Activated naive CD8-positive, alpha-beta T cell (primary cell): ENCODE data around the gene STAG1.
"Not testable (repeated sequence)": the region's sequence is repeated elsewhere in the genome, so short reads cannot be mapped to it uniquely, and the experiment has no call there.

Experiments
- H3K27ac Mint-ChIP-seq: one replicate; pipeline ENCODE4 v1.8.0; 2021; ENCODE audit warnings: mixed read lengths
- H3K27me3 Mint-ChIP-seq: one replicate; pipeline ENCODE4 v1.8.0; 2021; ENCODE audit warnings: mixed read lengths
- H3K36me3 Mint-ChIP-seq: one replicate; pipeline ENCODE4 v1.8.0; 2021; ENCODE audit warnings: mixed read lengths
- H3K4me1 Mint-ChIP-seq: one replicate; pipeline ENCODE4 v1.8.0; 2021; ENCODE audit warnings: low read depth, mixed read lengths
- H3K4me3 Mint-ChIP-seq: one replicate; pipeline ENCODE4 v1.8.0; 2021; ENCODE audit warnings: mild to moderate bottlenecking, mixed read lengths
- H3K9me3 Mint-ChIP-seq: one replicate; pipeline ENCODE4 v1.8.0; 2021; ENCODE audit warnings: low read depth, mixed read lengths

STAG1 gene

GRCh38 chr3:136731274-136731884 is 20.8 kb downstream of the STAG1 start:
- Mint-ChIP-seq H3K4me3 (no peak overlapping the region), H3K9me3 (no peaks in the 10 kb centered on the region), H3K4me1 (peaks cover 73% of the 10 kb centered on the region), H3K27ac (no peak overlapping the region), H3K27me3 (no peaks in the 10 kb centered on the region), H3K36me3 (no peaks in the 10 kb centered on the region)

GRCh38 chr3:136730595-136731273 is 21.4 kb downstream of the STAG1 start:
- H3K36me3 Mint-ChIP-seq = no peaks in the 10 kb centered on the region
- H3K4me3 Mint-ChIP-seq = no peak overlapping the region
- H3K27ac Mint-ChIP-seq = no peak overlapping the region

GRCh38 chr3:136728918-136729317 is 23.3 kb downstream of the STAG1 start:
- no peaks in the 10 kb centered on the region for H3K9me3 Mint-ChIP-seq
- H3K27me3 Mint-ChIP-seq = no peaks in the 10 kb centered on the region
- H3K27ac Mint-ChIP-seq = no peak overlapping the region
- H3K4me3 Mint-ChIP-seq = no peak overlapping the region
- H3K36me3 Mint-ChIP-seq = no peaks in the 10 kb centered on the region
- H3K4me1 Mint-ChIP-seq = peaks cover 70% of the 10 kb centered on the region

More at GRCh38 chr3:136730595-136731273, 21.4 kb downstream of the STAG1 start:
- Mint-ChIP-seq H3K4me1 (peaks cover 75% of the 10 kb centered on the region), H3K9me3 (no peaks in the 10 kb centered on the region), H3K27me3 (no peaks in the 10 kb centered on the region)

GRCh38 chr3:136728473-136728872 is 23.7 kb downstream of the STAG1 start:
- H3K4me3 Mint-ChIP-seq = no peak overlapping the region
- no peaks in the 10 kb centered on the region for H3K27me3 Mint-ChIP-seq
- no peaks in the 10 kb centered on the region for H3K9me3 Mint-ChIP-seq
- peaks cover 68% of the 10 kb centered on the region for H3K4me1 Mint-ChIP-seq
- no peaks in the 10 kb centered on the region for H3K36me3 Mint-ChIP-seq
- H3K27ac Mint-ChIP-seq = no peak overlapping the region

- peaks cover 46% of the 10 kb centered on the region for H3K4me1 Mint-ChIP-seq
- H3K9me3 Mint-ChIP-seq = no peaks in the 10 kb centered on the region
Observed at GRCh38 chr3:136725468-136725867, 26.7 kb downstream of the STAG1 start.

GRCh38 chr3:136722916-136723315 is 29.3 kb downstream of the STAG1 start:
- H3K36me3 Mint-ChIP-seq, H3K27ac Mint-ChIP-seq, H3K4me3 Mint-ChIP-seq, H3K9me3 Mint-ChIP-seq, H3K27me3 Mint-ChIP-seq: not testable (repeated sequence)
- H3K4me1 Mint-ChIP-seq = peaks cover 41% of the 10 kb centered on the region

More at GRCh38 chr3:136725468-136725867, 26.7 kb downstream of the STAG1 start:
- Mint-ChIP-seq H3K27ac (no peak overlapping the region), H3K4me3 (no peak overlapping the region), H3K36me3 (no peaks in the 10 kb centered on the region), H3K27me3 (no peaks in the 10 kb centered on the region)

- not testable (repeated sequence) for H3K4me3 Mint-ChIP-seq, H3K27ac Mint-ChIP-seq, H3K36me3 Mint-ChIP-seq, H3K9me3 Mint-ChIP-seq, H3K27me3 Mint-ChIP-seq
- peaks cover 41% of the 10 kb centered on the region for H3K4me1 Mint-ChIP-seq
Observed at GRCh38 chr3:136722399-136722798, 29.8 kb downstream of the STAG1 start.

- H3K4me3 Mint-ChIP-seq = no peak overlapping the region
- peaks cover 5% of the 10 kb centered on the region for H3K36me3 Mint-ChIP-seq
- peaks cover 31% of the 10 kb centered on the region for H3K4me1 Mint-ChIP-seq
- H3K9me3 Mint-ChIP-seq = no peaks in the 10 kb centered on the region
- H3K27me3 Mint-ChIP-seq = no peaks in the 10 kb centered on the region
- no peak overlapping the region for H3K27ac Mint-ChIP-seq
Observed at GRCh38 chr3:136720091-136720490, 32.1 kb downstream of the STAG1 start.

GRCh38 chr3:136716629-136717028 is 35.5 kb downstream of the STAG1 start:
- Mint-ChIP-seq H3K27ac (peak overlapping the region; percentile 28), H3K36me3 (peaks cover 5% of the 10 kb centered on the region), H3K4me1 (peaks cover 39% of the 10 kb centered on the region), H3K27me3 (no peaks in the 10 kb centered on the region), H3K4me3 (no peak overlapping the region), H3K9me3 (no peaks in the 10 kb centered on the region)

- Mint-ChIP-seq H3K4me1 (peaks cover 33% of the 10 kb centered on the region), H3K4me3 (no peak overlapping the region), H3K9me3 (no peaks in the 10 kb centered on the region), H3K27me3 (no peaks in the 10 kb centered on the region), H3K36me3 (peaks cover 5% of the 10 kb centered on the region), H3K27ac (no peak overlapping the region)
Observed at GRCh38 chr3:136714020-136714419, 38.2 kb downstream of the STAG1 start.

- no peaks in the 10 kb centered on the region for H3K9me3 Mint-ChIP-seq
- H3K27me3 Mint-ChIP-seq = no peaks in the 10 kb centered on the region
- H3K4me3 Mint-ChIP-seq = no peak overlapping the region
- peaks cover 30% of the 10 kb centered on the region for H3K4me1 Mint-ChIP-seq
- peaks cover 4% of the 10 kb centered on the region for H3K36me3 Mint-ChIP-seq
- H3K27ac Mint-ChIP-seq = no peak overlapping the region
Observed at GRCh38 chr3:136712941-136713340, 39.2 kb downstream of the STAG1 start.

- H3K27ac Mint-ChIP-seq, H3K4me3 Mint-ChIP-seq: not testable (repeated sequence)
Observed at GRCh38 chr3:136711888-136712287, 40.3 kb downstream of the STAG1 start.

GRCh38 chr3:136711277-136711676 is 40.9 kb downstream of the STAG1 start:
- no peak overlapping the region for H3K27ac Mint-ChIP-seq
- no peak overlapping the region for H3K4me3 Mint-ChIP-seq
- no peaks in the 10 kb centered on the region for H3K27me3 Mint-ChIP-seq
- H3K4me1 Mint-ChIP-seq = peaks cover 24% of the 10 kb centered on the region
- H3K36me3 Mint-ChIP-seq = peaks cover 11% of the 10 kb centered on the region
- no peaks in the 10 kb centered on the region for H3K9me3 Mint-ChIP-seq

More at GRCh38 chr3:136711888-136712287, 40.3 kb downstream of the STAG1 start:
- H3K4me1 Mint-ChIP-seq = peaks cover 26% of the 10 kb centered on the region
- not testable (repeated sequence) for H3K9me3 Mint-ChIP-seq, H3K27me3 Mint-ChIP-seq, H3K36me3 Mint-ChIP-seq

- H3K9me3 Mint-ChIP-seq, H3K27ac Mint-ChIP-seq: not testable (repeated sequence)
Observed at GRCh38 chr3:136709775-136710174, 42.4 kb downstream of the STAG1 start.

GRCh38 chr3:136708333-136708985 is 43.7 kb downstream of the STAG1 start:
- peaks cover 33% of the 10 kb centered on the region for H3K4me1 Mint-ChIP-seq
- no peaks in the 10 kb centered on the region for H3K9me3 Mint-ChIP-seq
- no peaks in the 10 kb centered on the region for H3K27me3 Mint-ChIP-seq
- no peak overlapping the region for H3K4me3 Mint-ChIP-seq
- H3K27ac Mint-ChIP-seq = no peak overlapping the region
- peaks cover 15% of the 10 kb centered on the region for H3K36me3 Mint-ChIP-seq

More at GRCh38 chr3:136709775-136710174, 42.4 kb downstream of the STAG1 start:
- H3K4me1 Mint-ChIP-seq = peaks cover 33% of the 10 kb centered on the region
- not testable (repeated sequence) for H3K4me3 Mint-ChIP-seq, H3K27me3 Mint-ChIP-seq
- H3K36me3 Mint-ChIP-seq = peaks cover 11% of the 10 kb centered on the region
